IPS-20b (cell line): Measurements from ENCODE around the gene RALB.
"Not testable (repeated sequence)": the region's sequence is repeated elsewhere in the genome, so short reads cannot be mapped to it uniquely, and the experiment has no call there.

Experiments
- H3K27ac ChIP-seq: one replicate; pipeline ENCODE4 v1.5.1; 2013; ENCODE audit warnings: low read length
- H3K27me3 ChIP-seq: 2 replicates; pipeline ENCODE4 v1.6.1; 2013; ENCODE audit warnings: mild to moderate bottlenecking, low read length, inconsistent platforms; ENCODE audit not compliant: insufficient read depth
- H3K36me3 ChIP-seq: 2 replicates; pipeline ENCODE4 v1.6.1; 2013; ENCODE audit warnings: low read depth, mild to moderate bottlenecking, inconsistent platforms, low read length, moderate library complexity; ENCODE audit not compliant: insufficient read depth
- H3K4me1 ChIP-seq: 2 replicates; pipeline ENCODE4 v1.6.1; 2013; ENCODE audit warnings: mild to moderate bottlenecking, control low read depth, inconsistent platforms, low read length, moderate library complexity; ENCODE audit not compliant: insufficient read depth
- H3K4me3 ChIP-seq: 2 replicates; pipeline ENCODE4 v1.5.1; 2013; ENCODE audit warnings: mild to moderate bottlenecking, low read length, inconsistent platforms
- H3K9ac ChIP-seq: 2 replicates; pipeline ENCODE4 v1.6.1; 2013; ENCODE audit warnings: low read depth, mild to moderate bottlenecking, inconsistent platforms, low read length, moderate library complexity
- H3K9me3 ChIP-seq: 2 replicates; pipeline ENCODE4 v1.6.1; 2013; ENCODE audit warnings: mild to moderate bottlenecking, low read depth, low read length, inconsistent platforms; ENCODE audit not compliant: insufficient read depth

RALB gene

GRCh38 chr2:120227111-120227991, 25.3 kb upstream of the RALB start:
- Histone ChIP-seq H3K4me1 (no peaks in the 10 kb centered on the region), H3K4me3 (no peak overlapping the region), H3K36me3 (peaks cover 2% of the 10 kb centered on the region; the same call in 1 of the 2 replicates), H3K27ac (no peak overlapping the region), H3K9me3 (peaks cover 3% of the 10 kb centered on the region), H3K9ac (no peak overlapping the region), H3K27me3 (peaks cover 47% of the 10 kb centered on the region)

- Histone ChIP-seq H3K9ac (no peak overlapping the region), H3K4me1 (no peaks in the 10 kb centered on the region), H3K9me3 (no peaks in the 10 kb centered on the region), H3K27me3 (peaks cover 41% of the 10 kb centered on the region), H3K27ac (no peak overlapping the region), H3K36me3 (no peaks in the 10 kb centered on the region), H3K4me3 (no peak overlapping the region)
These were observed 24.1 kb upstream of the RALB start for GRCh38 chr2:120228503-120228902.

DNA sequence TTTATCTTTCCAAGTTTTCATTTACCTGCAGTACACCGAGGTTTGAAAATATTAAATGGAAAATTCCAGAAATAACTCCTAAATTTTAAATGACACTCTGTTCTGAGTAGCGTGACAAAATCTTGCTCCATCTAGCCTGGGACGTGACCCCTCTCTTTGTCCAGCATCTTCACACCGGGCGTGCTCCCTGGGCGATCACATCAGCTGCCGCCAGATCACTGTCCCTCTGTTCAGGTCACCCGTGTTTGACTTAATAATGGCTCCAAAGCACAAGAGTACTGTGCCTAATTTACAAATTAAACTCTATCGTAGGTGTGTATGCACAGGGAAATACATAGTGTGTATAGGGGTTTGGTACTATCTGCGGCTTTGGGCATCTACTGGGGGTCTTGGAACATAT, 23.3 kb upstream of the RALB start:
- no peak overlapping the region for H3K9ac ChIP-seq
- H3K36me3 ChIP-seq, result no peaks in the 10 kb centered on the region
- no peaks in the 10 kb centered on the region for H3K4me1 ChIP-seq
- no peaks in the 10 kb centered on the region for H3K9me3 ChIP-seq
- peaks cover 33% of the 10 kb centered on the region for H3K27me3 ChIP-seq
- no peak overlapping the region for H3K4me3 ChIP-seq
- no peak overlapping the region for H3K27ac ChIP-seq

DNA sequence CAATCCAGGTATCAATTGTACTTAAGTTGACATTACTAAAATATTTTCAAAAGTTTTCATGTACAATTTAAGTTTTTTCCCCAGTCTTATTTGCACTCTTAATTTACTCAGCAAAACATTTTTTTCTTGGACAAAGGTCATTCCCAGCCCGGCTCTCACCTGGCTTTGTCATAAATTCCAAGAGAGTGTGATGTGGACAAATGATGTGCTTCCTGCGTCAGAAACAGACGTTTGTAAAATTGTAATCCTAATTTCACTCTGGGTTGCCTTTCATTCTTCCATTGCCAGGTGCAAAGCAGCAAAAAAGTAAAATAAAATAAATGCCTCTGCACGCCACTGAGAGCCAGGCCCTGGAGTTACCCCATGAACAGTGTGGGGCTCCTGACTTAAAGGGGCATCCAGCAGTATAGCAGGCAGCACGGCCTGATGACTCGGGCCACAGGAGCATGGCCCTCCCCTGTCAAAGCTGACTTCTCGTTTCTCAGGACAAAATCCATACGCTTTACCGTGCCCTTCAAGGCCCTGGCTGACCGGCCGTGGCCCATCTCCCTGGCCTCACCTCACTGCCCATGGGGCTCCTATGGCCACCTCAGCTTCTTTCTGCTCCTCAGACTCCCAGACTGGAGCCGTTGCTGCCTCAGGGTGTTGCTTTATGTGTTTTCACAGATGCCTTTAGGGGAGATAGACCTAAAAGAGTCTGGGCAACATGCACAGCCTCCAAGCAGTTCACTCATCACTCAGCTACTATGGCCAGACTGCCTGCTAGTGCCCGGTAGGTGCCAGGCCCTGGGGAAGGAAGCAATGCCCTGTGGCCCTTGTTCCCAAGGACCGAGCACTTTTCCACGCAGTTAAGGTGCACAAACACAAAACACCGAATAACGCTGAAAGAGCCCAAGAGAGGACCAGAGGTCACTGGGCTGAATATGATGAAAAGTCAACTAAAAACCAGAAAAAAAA, 21.9 kb upstream of the RALB start:
- Histone ChIP-seq H3K9ac (no peak overlapping the region), H3K27me3 (peaks cover 18% of the 10 kb centered on the region), H3K4me3 (no peak overlapping the region), H3K4me1 (no peaks in the 10 kb centered on the region), H3K9me3 (no peaks in the 10 kb centered on the region), H3K27ac (no peak overlapping the region), H3K36me3 (no peaks in the 10 kb centered on the region)

GRCh38 chr2:120231564-120231973, 21.1 kb upstream of the RALB start:
- H3K4me3 ChIP-seq, result no peak overlapping the region
- no peaks in the 10 kb centered on the region for H3K4me1 ChIP-seq
- H3K27ac ChIP-seq, result no peak overlapping the region

DNA sequence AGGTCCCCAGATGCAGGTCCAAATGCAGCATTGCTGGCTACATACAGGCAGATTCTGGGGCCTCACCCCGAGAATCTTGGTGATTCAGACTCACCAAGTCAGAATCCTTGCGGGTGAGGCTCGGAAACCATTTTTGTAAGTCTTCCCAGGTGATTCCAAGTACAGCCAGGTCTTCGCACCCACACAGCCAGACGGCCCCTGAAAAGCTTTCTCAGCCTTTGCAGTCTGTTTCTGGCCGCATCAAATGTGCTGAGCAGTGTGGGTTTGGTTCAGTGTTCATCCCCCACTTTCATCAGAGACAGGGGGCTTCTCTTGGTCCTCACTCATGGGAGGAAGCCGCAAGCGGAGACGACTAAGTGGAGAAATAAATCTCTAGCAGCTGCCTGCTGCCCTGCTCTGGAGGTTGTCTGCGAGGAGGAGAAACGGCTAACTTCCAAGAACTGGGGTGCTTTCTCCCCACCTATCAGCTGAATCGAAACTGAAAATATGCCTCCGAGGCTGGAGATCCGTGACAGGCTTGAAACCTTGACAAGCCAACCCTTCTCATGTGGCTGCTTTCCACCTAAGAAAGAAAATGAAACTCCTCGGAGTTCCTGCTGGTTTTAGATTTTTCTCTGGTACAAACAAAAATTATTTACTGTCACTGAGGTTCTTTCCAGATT, 20.5 kb upstream of the RALB start:
- H3K4me1 ChIP-seq, result no peaks in the 10 kb centered on the region
- no peaks in the 10 kb centered on the region for H3K9me3 ChIP-seq
- H3K27ac ChIP-seq, result no peak overlapping the region
- H3K4me3 ChIP-seq, result no peak overlapping the region
- 0 out of 2 replicates have a peak, but pooled peaks cover 8% of the 10 kb centered on the region for H3K27me3 ChIP-seq
- H3K36me3 ChIP-seq, result no peaks in the 10 kb centered on the region
- no peak overlapping the region for H3K9ac ChIP-seq

More at GRCh38 chr2:120231564-120231973, 21.1 kb upstream of the RALB start:
- Histone ChIP-seq H3K36me3 (no peaks in the 10 kb centered on the region), H3K9ac (no peak overlapping the region), H3K9me3 (no peaks in the 10 kb centered on the region), H3K27me3 (peaks cover 10% of the 10 kb centered on the region; the same call in 1 of the 2 replicates)

- no peaks in the 10 kb centered on the region for H3K27me3 ChIP-seq
- no peak overlapping the region for H3K27ac ChIP-seq
- peaks cover 1% of the 10 kb centered on the region; the same call in 1 of the 2 replicates for H3K4me1 ChIP-seq
- H3K9ac ChIP-seq, result no peak overlapping the region
- no peak overlapping the region for H3K4me3 ChIP-seq
- H3K9me3 ChIP-seq, result no peaks in the 10 kb centered on the region
- no peaks in the 10 kb centered on the region for H3K36me3 ChIP-seq
These were observed 19.4 kb upstream of the RALB start for GRCh38 chr2:120233292-120233691.

DNA sequence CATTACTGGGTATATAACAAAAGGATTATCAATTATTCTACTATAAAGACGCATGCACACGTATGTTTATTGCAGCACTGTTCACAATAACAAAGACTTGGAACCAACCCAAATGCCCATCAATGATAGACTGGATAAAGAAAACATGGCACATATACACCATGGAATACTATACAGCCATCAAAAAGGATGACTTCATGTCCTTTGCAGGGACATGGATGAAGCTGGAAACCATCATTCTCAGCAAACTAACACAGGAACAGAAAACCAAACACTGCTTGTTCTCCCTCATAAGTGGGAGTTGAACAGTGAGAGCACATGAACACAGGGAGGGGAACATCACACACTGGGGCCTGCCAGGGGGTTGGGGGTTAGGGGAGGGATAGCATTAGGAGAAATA, 17.5 kb upstream of the RALB start:
- H3K4me1 ChIP-seq, H3K36me3 ChIP-seq: not testable (repeated sequence)

GRCh38 chr2:120235681-120236080, 17.0 kb upstream of the RALB start:
- no peak overlapping the region for H3K27ac ChIP-seq
- peaks cover 5% of the 10 kb centered on the region; the same call in 1 of the 2 replicates for H3K4me1 ChIP-seq
- peaks cover 7% of the 10 kb centered on the region; the same call in 1 of the 2 replicates for H3K27me3 ChIP-seq
- H3K36me3 ChIP-seq, result no peaks in the 10 kb centered on the region
- no peak overlapping the region for H3K9ac ChIP-seq
- no peaks in the 10 kb centered on the region for H3K9me3 ChIP-seq
- H3K4me3 ChIP-seq, result no peak overlapping the region

More for the DNA sequence above, 17.5 kb upstream of the RALB start:
- H3K9ac ChIP-seq, H3K27ac ChIP-seq, H3K4me3 ChIP-seq, H3K9me3 ChIP-seq, H3K27me3 ChIP-seq: not testable (repeated sequence)

DNA sequence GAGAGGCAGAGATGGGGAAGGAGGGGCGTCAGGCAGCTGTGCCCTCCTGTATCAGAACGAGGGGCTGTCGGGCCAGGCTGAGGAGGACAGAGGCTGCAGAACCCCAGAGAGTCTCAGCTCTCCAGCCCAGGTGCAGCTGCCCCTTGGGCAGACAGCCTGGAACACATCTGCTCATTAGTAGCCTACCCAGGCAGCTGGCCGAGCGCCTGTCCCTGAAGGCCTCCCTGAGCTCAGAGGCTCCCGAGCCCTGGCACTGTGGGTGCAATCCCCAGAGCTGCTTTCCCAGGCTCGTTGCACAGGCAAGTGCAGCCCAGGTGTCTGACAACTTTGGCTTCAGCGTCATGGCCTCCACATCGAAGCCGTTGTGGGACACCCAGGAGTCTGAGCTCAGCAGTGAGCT, 16.3 kb upstream of the RALB start:
- peaks cover 7% of the 10 kb centered on the region; the same call in 1 of the 2 replicates for H3K27me3 ChIP-seq
- H3K36me3 ChIP-seq, result no peaks in the 10 kb centered on the region
- H3K9me3 ChIP-seq, result no peaks in the 10 kb centered on the region
- no peak overlapping the region for H3K27ac ChIP-seq
- no peak overlapping the region for H3K4me3 ChIP-seq
- peaks cover 5% of the 10 kb centered on the region; the same call in 1 of the 2 replicates for H3K4me1 ChIP-seq
- no peak overlapping the region for H3K9ac ChIP-seq

DNA sequence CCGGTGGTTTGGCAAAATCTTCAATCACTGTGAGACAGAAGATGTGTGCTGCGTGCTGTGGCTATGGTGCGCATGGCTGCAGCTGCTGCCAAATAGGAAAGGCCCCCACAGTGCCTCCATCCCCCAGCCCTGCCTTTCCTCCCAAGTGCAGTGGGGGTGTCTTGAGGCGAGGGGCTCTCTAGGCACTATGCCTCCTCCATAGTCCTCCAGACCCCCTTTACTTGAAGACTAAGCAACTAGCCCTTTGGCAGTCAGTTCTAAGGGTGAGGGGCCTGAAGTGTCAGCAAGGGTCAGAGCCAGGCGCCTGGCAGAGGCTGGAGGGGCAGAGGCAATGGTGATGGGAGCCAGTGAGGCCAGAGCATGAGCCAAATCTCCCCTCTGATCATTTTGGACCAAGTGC, 15.9 kb upstream of the RALB start:
- H3K4me1 ChIP-seq, result peaks cover 5% of the 10 kb centered on the region; the same call in 1 of the 2 replicates
- H3K9me3 ChIP-seq, result no peaks in the 10 kb centered on the region
- H3K4me3 ChIP-seq, result no peak overlapping the region
- H3K27me3 ChIP-seq, result peaks cover 7% of the 10 kb centered on the region; the same call in 1 of the 2 replicates
- no peaks in the 10 kb centered on the region for H3K36me3 ChIP-seq
- H3K9ac ChIP-seq, result no peak overlapping the region
- no peak overlapping the region for H3K27ac ChIP-seq
